Ishikawa (cell line): ENCODE data around the gene TSPAN5.

Experiments
- CEBPB ChIP-seq: IDR thresholded peaks from 2 replicates; pipeline ENCODE4 v1.6.1; 2012
- CREB1 ChIP-seq: IDR thresholded peaks from 2 replicates; pipeline ENCODE4 v1.6.1; 2012; ENCODE audit warnings: low read depth
- EGR1 ChIP-seq: IDR thresholded peaks from 2 replicates; pipeline ENCODE4 v1.6.1; 2012
- EP300 ChIP-seq: IDR thresholded peaks from 2 replicates; pipeline ENCODE4 v1.6.1; 2012; ENCODE audit warnings: borderline replicate concordance
- FOXM1 ChIP-seq: IDR thresholded peaks from 2 replicates; pipeline ENCODE4 v1.6.1; 2012; ENCODE audit warnings: low read depth, borderline replicate concordance
- MAX ChIP-seq: IDR thresholded peaks from 2 replicates; pipeline ENCODE4 v1.6.1; 2012
- NFIC ChIP-seq: IDR thresholded peaks from 2 replicates; pipeline ENCODE4 v1.6.1; 2012
- RAD21 ChIP-seq: IDR thresholded peaks from 2 replicates; pipeline ENCODE4 v1.6.1; 2012; ENCODE audit warnings: low read depth
- TAF1 ChIP-seq: IDR thresholded peaks from 2 replicates; pipeline ENCODE4 v1.6.1; 2012; ENCODE audit warnings: low read depth, mild to moderate bottlenecking
- TCF12 ChIP-seq: IDR thresholded peaks from 2 replicates; pipeline ENCODE4 v1.6.1; 2012; ENCODE audit warnings: low read depth
- TEAD4 ChIP-seq: IDR thresholded peaks from 2 replicates; pipeline ENCODE4 v1.6.1; 2012
- YY1 ChIP-seq: IDR thresholded peaks from 2 replicates; pipeline ENCODE4 v1.6.1; 2012; ENCODE audit warnings: low read depth
- ZBTB7A ChIP-seq: IDR thresholded peaks from 2 replicates; pipeline ENCODE4 v1.6.1; 2012; ENCODE audit warnings: low read depth
- TF ChIP-seq, protein P1 (sequence below): IDR thresholded peaks from 2 replicates; pipeline ENCODE4 v1.6.1; 2012; ENCODE audit warnings: low read depth, mild to moderate bottlenecking
- TF ChIP-seq, protein P2 (sequence below): IDR thresholded peaks from 2 replicates; pipeline ENCODE4 v1.6.1; 2012

The TSPAN5 gene

DNA sequence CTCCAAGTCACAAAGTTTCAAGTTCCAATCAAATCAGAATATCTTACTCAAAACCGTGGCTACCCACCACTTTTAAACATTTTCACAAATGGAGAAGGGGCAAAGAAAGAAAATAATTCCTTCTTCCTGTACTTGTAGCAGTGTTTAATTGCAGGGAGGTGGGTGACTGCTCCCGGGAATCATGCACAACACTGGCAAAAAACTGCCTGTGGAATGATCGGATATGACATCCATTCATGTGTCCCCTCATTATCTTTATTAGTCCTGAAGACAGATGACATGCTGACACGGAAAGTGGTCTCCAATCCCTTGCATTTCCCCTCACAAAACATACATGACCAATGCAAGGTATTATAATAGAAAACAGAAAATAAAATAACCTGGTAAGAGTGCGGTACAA lies 2.0 kb downstream of the TSPAN5 start:
- TF ChIP-seq MAX (no peak), FOXM1 (no peak), TCF12 (no peak), YY1 (no peak), TAF1 (no peak), EGR1 (no peak), CREB1 (no peak), TEAD4 (no peak), RAD21 (no peak), NFIC (no peak), ZBTB7A (no peak), EP300 (no peak), CEBPB (no peak)
- TF ChIP-seq, protein P1, sequence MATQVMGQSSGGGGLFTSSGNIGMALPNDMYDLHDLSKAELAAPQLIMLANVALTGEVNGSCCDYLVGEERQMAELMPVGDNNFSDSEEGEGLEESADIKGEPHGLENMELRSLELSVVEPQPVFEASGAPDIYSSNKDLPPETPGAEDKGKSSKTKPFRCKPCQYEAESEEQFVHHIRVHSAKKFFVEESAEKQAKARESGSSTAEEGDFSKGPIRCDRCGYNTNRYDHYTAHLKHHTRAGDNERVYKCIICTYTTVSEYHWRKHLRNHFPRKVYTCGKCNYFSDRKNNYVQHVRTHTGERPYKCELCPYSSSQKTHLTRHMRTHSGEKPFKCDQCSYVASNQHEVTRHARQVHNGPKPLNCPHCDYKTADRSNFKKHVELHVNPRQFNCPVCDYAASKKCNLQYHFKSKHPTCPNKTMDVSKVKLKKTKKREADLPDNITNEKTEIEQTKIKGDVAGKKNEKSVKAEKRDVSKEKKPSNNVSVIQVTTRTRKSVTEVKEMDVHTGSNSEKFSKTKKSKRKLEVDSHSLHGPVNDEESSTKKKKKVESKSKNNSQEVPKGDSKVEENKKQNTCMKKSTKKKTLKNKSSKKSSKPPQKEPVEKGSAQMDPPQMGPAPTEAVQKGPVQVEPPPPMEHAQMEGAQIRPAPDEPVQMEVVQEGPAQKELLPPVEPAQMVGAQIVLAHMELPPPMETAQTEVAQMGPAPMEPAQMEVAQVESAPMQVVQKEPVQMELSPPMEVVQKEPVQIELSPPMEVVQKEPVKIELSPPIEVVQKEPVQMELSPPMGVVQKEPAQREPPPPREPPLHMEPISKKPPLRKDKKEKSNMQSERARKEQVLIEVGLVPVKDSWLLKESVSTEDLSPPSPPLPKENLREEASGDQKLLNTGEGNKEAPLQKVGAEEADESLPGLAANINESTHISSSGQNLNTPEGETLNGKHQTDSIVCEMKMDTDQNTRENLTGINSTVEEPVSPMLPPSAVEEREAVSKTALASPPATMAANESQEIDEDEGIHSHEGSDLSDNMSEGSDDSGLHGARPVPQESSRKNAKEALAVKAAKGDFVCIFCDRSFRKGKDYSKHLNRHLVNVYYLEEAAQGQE = no peak
- TF ChIP-seq, protein P2, sequence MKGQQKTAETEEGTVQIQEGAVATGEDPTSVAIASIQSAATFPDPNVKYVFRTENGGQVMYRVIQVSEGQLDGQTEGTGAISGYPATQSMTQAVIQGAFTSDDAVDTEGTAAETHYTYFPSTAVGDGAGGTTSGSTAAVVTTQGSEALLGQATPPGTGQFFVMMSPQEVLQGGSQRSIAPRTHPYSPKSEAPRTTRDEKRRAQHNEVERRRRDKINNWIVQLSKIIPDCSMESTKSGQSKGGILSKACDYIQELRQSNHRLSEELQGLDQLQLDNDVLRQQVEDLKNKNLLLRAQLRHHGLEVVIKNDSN = no peak

GRCh38 chr4:98653890-98654867 lies 4.2 kb downstream of the TSPAN5 start:
- no peak for TF ChIP-seq CREB1
- TF ChIP-seq TAF1 = no peak
- no peak for TF ChIP-seq RAD21
- TF ChIP-seq, protein P1 = no peak
- no peak for TF ChIP-seq NFIC
- no peak for TF ChIP-seq TCF12
- no peak for TF ChIP-seq ZBTB7A
- TF ChIP-seq, protein P2 = no peak
- TF ChIP-seq FOXM1 = no peak

GRCh38 chr4:98652996-98653395 lies 5.4 kb downstream of the TSPAN5 start:
- TF ChIP-seq CREB1 = no peak
- TF ChIP-seq TEAD4 = no peak
- TF ChIP-seq CEBPB = no peak
- TF ChIP-seq TAF1 = no peak
- no peak for TF ChIP-seq TCF12
- no peak for TF ChIP-seq EGR1
- no peak for TF ChIP-seq FOXM1
- TF ChIP-seq MAX = no peak
- TF ChIP-seq RAD21 = no peak
- no peak for TF ChIP-seq EP300
- TF ChIP-seq NFIC = no peak
- TF ChIP-seq, protein P2 = no peak
- TF ChIP-seq, protein P1 = no peak
- TF ChIP-seq ZBTB7A = no peak
- TF ChIP-seq YY1 = no peak

- TF ChIP-seq TCF12 (no peak), FOXM1 (no peak), TAF1 (no peak), CEBPB (no peak), ZBTB7A (no peak), RAD21 (no peak), CREB1 (no peak), MAX (no peak), EP300 (no peak), NFIC (no peak)
- TF ChIP-seq, protein P2 = no peak
Observed at GRCh38 chr4:98648602-98649001, 9.8 kb downstream of the TSPAN5 start.
